C4-2B (cell line): ENCODE measurements around the gene PPTC7.

Source experiments
- H3K27ac ChIP-seq: fragments of 450-650 bp; 2 replicates; pipeline ENCODE4 v1.5.1; 2017
- ZFX ChIP-seq: fragments of 450-650 bp; IDR thresholded peaks from 2 replicates; pipeline ENCODE4 v1.6.1; 2017
- TF ChIP-seq, protein P1 (sequence below): fragments of 450-650 bp; conservative IDR thresholded peaks from 2 replicates; pipeline ENCODE4 v1.5.1; 2017; ENCODE audit warnings: mild to moderate bottlenecking

Gene PPTC7

GRCh38 chr12:110498984-110499706 lies 84.0 kb downstream of the PPTC7 start:
- TF ChIP-seq ZFX, result no peak
- TF ChIP-seq, protein P1, sequence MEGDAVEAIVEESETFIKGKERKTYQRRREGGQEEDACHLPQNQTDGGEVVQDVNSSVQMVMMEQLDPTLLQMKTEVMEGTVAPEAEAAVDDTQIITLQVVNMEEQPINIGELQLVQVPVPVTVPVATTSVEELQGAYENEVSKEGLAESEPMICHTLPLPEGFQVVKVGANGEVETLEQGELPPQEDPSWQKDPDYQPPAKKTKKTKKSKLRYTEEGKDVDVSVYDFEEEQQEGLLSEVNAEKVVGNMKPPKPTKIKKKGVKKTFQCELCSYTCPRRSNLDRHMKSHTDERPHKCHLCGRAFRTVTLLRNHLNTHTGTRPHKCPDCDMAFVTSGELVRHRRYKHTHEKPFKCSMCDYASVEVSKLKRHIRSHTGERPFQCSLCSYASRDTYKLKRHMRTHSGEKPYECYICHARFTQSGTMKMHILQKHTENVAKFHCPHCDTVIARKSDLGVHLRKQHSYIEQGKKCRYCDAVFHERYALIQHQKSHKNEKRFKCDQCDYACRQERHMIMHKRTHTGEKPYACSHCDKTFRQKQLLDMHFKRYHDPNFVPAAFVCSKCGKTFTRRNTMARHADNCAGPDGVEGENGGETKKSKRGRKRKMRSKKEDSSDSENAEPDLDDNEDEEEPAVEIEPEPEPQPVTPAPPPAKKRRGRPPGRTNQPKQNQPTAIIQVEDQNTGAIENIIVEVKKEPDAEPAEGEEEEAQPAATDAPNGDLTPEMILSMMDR, result no peak
- no peak overlapping the region for H3K27ac ChIP-seq
